Raji (cell line): ENCODE results near the gene FOXC1.

ENCODE experiments used
- POLR2A ChIP-seq: IDR thresholded peaks from 2 replicates; pipeline ENCODE4 v1.6.1; 2011; ENCODE audit warnings: low read depth, low read length, control low read depth; ENCODE audit not compliant: insufficient read depth

Gene FOXC1

GRCh38 chr6:1610497-1611321, 994 bp downstream of the FOXC1 start:
- no peak for TF ChIP-seq POLR2A

GRCh38 chr6:1611322-1611571, 1.5 kb downstream of the FOXC1 start:
- TF ChIP-seq POLR2A, result no peak

- TF ChIP-seq POLR2A, result no peak
Measured at GRCh38 chr6:1611572-1612298, 2.0 kb downstream of the FOXC1 start.

- no peak for TF ChIP-seq POLR2A
Measured at GRCh38 chr6:1612299-1612973, 2.7 kb downstream of the FOXC1 start.

GRCh38 chr6:1612974-1613306, 3.2 kb downstream of the FOXC1 start:
- TF ChIP-seq POLR2A, result no peak

- TF ChIP-seq POLR2A, result no peak
Measured at GRCh38 chr6:1613346-1613687, 3.6 kb downstream of the FOXC1 start.

GRCh38 chr6:1613688-1614447, 4.2 kb downstream of the FOXC1 start:
- TF ChIP-seq POLR2A, result no peak

- no peak for TF ChIP-seq POLR2A
Measured at GRCh38 chr6:1614448-1615150, 4.9 kb downstream of the FOXC1 start.

GRCh38 chr6:1615151-1615852, 5.6 kb downstream of the FOXC1 start:
- no peak for TF ChIP-seq POLR2A

GRCh38 chr6:1615853-1616420, 6.2 kb downstream of the FOXC1 start:
- no peak for TF ChIP-seq POLR2A

GRCh38 chr6:1616701-1617463, 7.2 kb downstream of the FOXC1 start:
- no peak for TF ChIP-seq POLR2A

GRCh38 chr6:1617466-1618310, 8.0 kb downstream of the FOXC1 start:
- TF ChIP-seq POLR2A, result no peak
